ENCODE results near the gene DPP9. TPM values are rescaled to one million over a fixed set of nuclear protein-coding genes. Genes with fewer than 3 reads are reported as not detected.

The DPP9 gene
- total and polyA plus RNA-seq, 4 experiments from 2014 or later, result 10.7 to 93.9 (median 59.3) TPM

GRCh38 chr19:4722671-4723594 is 709 bp downstream of the DPP9 start:
- Histone ChIP-seq H3K4me3 (ENCODE audit: low read length in 2 of 2) (peak overlapping the region; percentile 89 to 96), H3K27me3 (ENCODE audit: insufficient read depth, low read length) (no peaks in the 10 kb centered on the region), H3K4me1 (ENCODE audit: insufficient read depth, low read length) (peaks cover 36% of the 10 kb centered on the region), H3K9me3 (ENCODE audit: control insufficient read depth in 1 of 2, low read length in 2 of 2) (no peaks in the 10 kb centered on the region), H3K27ac (ENCODE audit: low read depth, low read length) (peak overlapping the region; percentile 86), H3K36me3 (ENCODE audit: insufficient read depth, low read length) (peaks cover 31% of the 10 kb centered on the region)
- H3K27me3 Mint-ChIP-seq, result peaks cover 4 to 10% of the 10 kb centered on the region in 2 donors
- H3K4me3 Mint-ChIP-seq, result peak overlapping the region; percentile 90 to 97 (median 93)
- peaks cover 5 to 44% of the 10 kb centered on the region in 2 donors for H3K36me3 Mint-ChIP-seq
- DNase-seq, result peak in 3 of 5 donors; percentile 8 to 46 (median 16)
- CTCF ChIA-PET (ENCODE audit: partially characterized antibody), result interaction anchor here (1.2 to 11.3 kb wide), 4 partner anchors 67 to 87 kb away, joined by 4 to 162 read pairs (median 6); partner anchors contain the start of gene FEM1A
- H3K9me3 Mint-ChIP-seq, result peaks cover 0 to 15% (median 3%) of the 10 kb centered on the region in 8 donors
- POLR2A ChIA-PET (ENCODE audit: partially characterized antibody), result interaction anchor here (1.7 to 4.8 kb wide), 2 partner anchors 46 to 68 kb away, joined by 4 to 76 read pairs; partner anchors contain the start of gene FEM1A
- peaks cover 15 to 47% (median 31%) of the 10 kb centered on the region in 4 donors for H3K4me1 Mint-ChIP-seq
- intact Hi-C loops (cut with micrococcal nuclease), result loop anchor here (1.0 to 5.0 kb wide), 3 partner anchors 53 to 541 kb away; partner anchors contain the start of genes ANKRD24, CHAF1A, MYDGF and SH3GL1
- peak overlapping the region; percentile 73 to 100 (median 92) for H3K27ac Mint-ChIP-seq

GRCh38 chr19:4721196-4721595 is 2.4 kb downstream of the DPP9 start:
- Mint-ChIP-seq H3K4me3 (peak overlapping the region in 5 of 8 donors; percentile 52 to 96 (median 75)), H3K27ac (peak overlapping the region in 2 of 7 donors; percentile 70 to 100), H3K27me3 (peaks cover 4 to 10% of the 10 kb centered on the region in 2 donors), H3K4me1 (peaks cover 15 to 47% (median 31%) of the 10 kb centered on the region in 4 donors), H3K36me3 (peaks cover 5 to 57% of the 10 kb centered on the region in 2 donors), H3K9me3 (peaks cover 0 to 15% (median 3%) of the 10 kb centered on the region in 8 donors)
- Histone ChIP-seq H3K27ac (ENCODE audit: low read depth, low read length) (no peak overlapping the region), H3K36me3 (ENCODE audit: insufficient read depth, low read length) (peaks cover 45% of the 10 kb centered on the region), H3K4me3 (ENCODE audit: low read length in 2 of 2) (no peak overlapping the region), H3K9me3 (ENCODE audit: control insufficient read depth in 1 of 2, low read length in 2 of 2) (no peaks in the 10 kb centered on the region), H3K4me1 (ENCODE audit: insufficient read depth, low read length) (peaks cover 36% of the 10 kb centered on the region), H3K27me3 (ENCODE audit: insufficient read depth, low read length) (no peaks in the 10 kb centered on the region)
- DNase-seq, result no peak
- intact Hi-C loops (cut with micrococcal nuclease), result loop anchor here (5.0 kb wide), 2 partner anchors 319 to 539 kb away; partner anchors contain the start of genes ANKRD24, CHAF1A, SH3GL1 and SIRT6
- ChIA-PET POLR2A (ENCODE audit: partially characterized antibody) (interaction anchor here (1.3 to 4.8 kb wide), 2 partner anchors 8 to 70 kb away, joined by 6 to 76 read pairs; partner anchors contain the start of gene FEM1A), CTCF (ENCODE audit: partially characterized antibody) (interaction anchor here (0.5 to 1.9 kb wide), 4 partner anchors 12 to 85 kb away, joined by 3 to 7 read pairs (median 4); partner anchors contain the start of gene FEM1A)

GRCh38 chr19:4720037-4720700 is 3.5 kb downstream of the DPP9 start:
- H3K36me3 Mint-ChIP-seq, result peaks cover 8 to 61% of the 10 kb centered on the region in 2 donors

GRCh38 chr19:4719499-4719866 is 4.2 kb downstream of the DPP9 start:
- no peak for DNase-seq
- Histone ChIP-seq H3K4me1 (ENCODE audit: insufficient read depth, low read length) (peaks cover 27% of the 10 kb centered on the region), H3K4me3 (ENCODE audit: low read length in 2 of 2) (no peak overlapping the region), H3K27ac (ENCODE audit: low read depth, low read length) (no peak overlapping the region), H3K27me3 (ENCODE audit: insufficient read depth, low read length) (no peaks in the 10 kb centered on the region), H3K9me3 (ENCODE audit: control insufficient read depth in 1 of 2, low read length in 2 of 2) (no peaks in the 10 kb centered on the region), H3K36me3 (ENCODE audit: insufficient read depth, low read length) (peaks cover 48% of the 10 kb centered on the region)
- H3K36me3 Mint-ChIP-seq, result peaks cover 13 to 60% of the 10 kb centered on the region in 2 donors
- H3K27me3 Mint-ChIP-seq, result peaks cover 1 to 6% of the 10 kb centered on the region in 2 donors
- CTCF ChIA-PET (ENCODE audit: partially characterized antibody), result no interaction called here
- intact Hi-C loops (cut with micrococcal nuclease), result no loop called here
- H3K4me3 Mint-ChIP-seq, result peak overlapping the region in 1 of 8 donors; percentile 52
- H3K4me1 Mint-ChIP-seq, result peaks cover 10 to 40% (median 25%) of the 10 kb centered on the region in 4 donors
- peak overlapping the region in 1 of 7 donors; percentile 53 for H3K27ac Mint-ChIP-seq
- POLR2A ChIA-PET (ENCODE audit: partially characterized antibody), result no interaction called here
- peaks cover 0 to 10% (median 2%) of the 10 kb centered on the region in 8 donors for H3K9me3 Mint-ChIP-seq

More at GRCh38 chr19:4720037-4720700, 3.5 kb downstream of the DPP9 start:
- no peak overlapping the region for H3K4me3 Mint-ChIP-seq
- H3K9me3 ChIP-seq (ENCODE audit: control insufficient read depth in 1 of 2, low read length in 2 of 2), result no peaks in the 10 kb centered on the region
- intact Hi-C loops (cut with micrococcal nuclease), result loop anchor here (5.0 kb wide), 2 partner anchors 318 to 538 kb away; partner anchors contain the start of genes ANKRD24, CHAF1A, SH3GL1 and SIRT6
- H3K27ac ChIP-seq (ENCODE audit: low read depth, low read length), result no peak overlapping the region
- CTCF ChIA-PET (ENCODE audit: partially characterized antibody), result no interaction called here
- peaks cover 48% of the 10 kb centered on the region for H3K36me3 ChIP-seq (ENCODE audit: insufficient read depth, low read length)
- peaks cover 0 to 15% (median 3%) of the 10 kb centered on the region in 8 donors for H3K9me3 Mint-ChIP-seq
- peaks cover 32% of the 10 kb centered on the region for H3K4me1 ChIP-seq (ENCODE audit: insufficient read depth, low read length)
- H3K27me3 Mint-ChIP-seq, result peaks cover 4 to 10% of the 10 kb centered on the region in 2 donors
- no peaks in the 10 kb centered on the region for H3K27me3 ChIP-seq (ENCODE audit: insufficient read depth, low read length)
- POLR2A ChIA-PET (ENCODE audit: partially characterized antibody), result no interaction called here
- no peak overlapping the region for H3K4me3 ChIP-seq (ENCODE audit: low read length in 2 of 2)
- peak overlapping the region in 3 of 7 donors; percentile 42 to 53 (median 47) for H3K27ac Mint-ChIP-seq
- peaks cover 15 to 47% (median 30%) of the 10 kb centered on the region in 4 donors for H3K4me1 Mint-ChIP-seq
- DNase-seq, result no peak

- Histone ChIP-seq H3K36me3 (ENCODE audit: insufficient read depth, low read length) (peaks cover 50% of the 10 kb centered on the region), H3K9me3 (ENCODE audit: control insufficient read depth in 1 of 2, low read length in 2 of 2) (no peaks in the 10 kb centered on the region), H3K4me3 (ENCODE audit: low read length in 2 of 2) (no peak overlapping the region), H3K4me1 (ENCODE audit: insufficient read depth, low read length) (peaks cover 26% of the 10 kb centered on the region), H3K27ac (ENCODE audit: low read depth, low read length) (no peak overlapping the region), H3K27me3 (ENCODE audit: insufficient read depth, low read length) (no peaks in the 10 kb centered on the region)
- no peak overlapping the region for H3K27ac Mint-ChIP-seq
- peaks cover 10 to 32% (median 22%) of the 10 kb centered on the region in 4 donors for H3K4me1 Mint-ChIP-seq
- H3K27me3 Mint-ChIP-seq, result no peaks in the 10 kb centered on the region
- intact Hi-C loops (cut with micrococcal nuclease), result no loop called here
- peaks cover 17 to 54% of the 10 kb centered on the region in 2 donors for H3K36me3 Mint-ChIP-seq
- CTCF ChIA-PET (ENCODE audit: partially characterized antibody), result interaction anchor here (0.5 kb wide), 1 partner anchor 86 kb away, joined by 3 read pairs; no protein-coding TSS in a partner anchor
- DNase-seq, result no peak
- peaks cover 0 to under 1% (median 0%) of the 10 kb centered on the region in 8 donors for H3K9me3 Mint-ChIP-seq
- POLR2A ChIA-PET (ENCODE audit: partially characterized antibody), result no interaction called here
- no peak overlapping the region for H3K4me3 Mint-ChIP-seq
Measured at GRCh38 chr19:4717966-4718701, 5.5 kb downstream of the DPP9 start.

GRCh38 chr19:4717191-4717965 is 6.3 kb downstream of the DPP9 start:
- H3K27me3 ChIP-seq (ENCODE audit: insufficient read depth, low read length), result no peaks in the 10 kb centered on the region
- no peaks in the 10 kb centered on the region for H3K9me3 Mint-ChIP-seq
- H3K4me3 Mint-ChIP-seq, result no peak overlapping the region
- CTCF ChIA-PET (ENCODE audit: partially characterized antibody), result no interaction called here
- POLR2A ChIA-PET (ENCODE audit: partially characterized antibody), result no interaction called here
- H3K4me1 Mint-ChIP-seq, result peaks cover 6 to 26% (median 16%) of the 10 kb centered on the region in 4 donors
- peaks cover 17 to 55% of the 10 kb centered on the region in 2 donors for H3K36me3 Mint-ChIP-seq
- no peak for DNase-seq
- H3K27ac ChIP-seq (ENCODE audit: low read depth, low read length), result no peak overlapping the region
- no peak overlapping the region for H3K4me3 ChIP-seq (ENCODE audit: low read length in 2 of 2)
- no peaks in the 10 kb centered on the region for H3K9me3 ChIP-seq (ENCODE audit: control insufficient read depth in 1 of 2, low read length in 2 of 2)
- H3K4me1 ChIP-seq (ENCODE audit: insufficient read depth, low read length), result peaks cover 18% of the 10 kb centered on the region
- intact Hi-C loops (cut with micrococcal nuclease), result no loop called here
- peaks cover 57% of the 10 kb centered on the region for H3K36me3 ChIP-seq (ENCODE audit: insufficient read depth, low read length)
- no peak overlapping the region for H3K27ac Mint-ChIP-seq
- no peaks in the 10 kb centered on the region for H3K27me3 Mint-ChIP-seq

Measured in CD4-positive, alpha-beta memory T cell (primary cell).